Stimulated activated naive CD8-positive, alpha-beta T cell treated with anti-CD3 and anti-CD28 coated beads, Interleukin-15, Interleukin-2, amounts not matched to agents 100 U/mL and 50 U/mL, for 24 hours (primary cell): ENCODE results near the gene PYGB.
"Not testable (repeated sequence)": the region's sequence is repeated elsewhere in the genome, so short reads cannot be mapped to it uniquely, and the experiment has no call there.

ENCODE experiments used
- ATAC-seq: fragments of 150-1000 bp; cut with Tn5 transposase; one replicate; pipeline ENCODE4 v1.10.0; 2021
- DNase-seq: peaks from one replicate; pipeline ENCODE4 v3.0.0; 2021

The PYGB gene

GRCh38 chr20:25296094-25297093 lies 48.5 kb downstream of the PYGB start:
- no peak for ATAC-seq

GRCh38 chr20:25297141-25297905 lies 49.4 kb downstream of the PYGB start:
- DNase-seq (no peak), ATAC-seq (no peak)

More at GRCh38 chr20:25296094-25297093, 48.5 kb downstream of the PYGB start:
- peak; percentile 37 for DNase-seq

- no peak for ATAC-seq
- no peak for DNase-seq
Measured at GRCh38 chr20:25299806-25300205, 51.9 kb downstream of the PYGB start.

- DNase-seq: no peak
- no peak for ATAC-seq
Measured at GRCh38 chr20:25300496-25301170, 52.7 kb downstream of the PYGB start.

- ATAC-seq: no peak
- DNase-seq: no peak
Measured at GRCh38 chr20:25301357-25301920, 53.6 kb downstream of the PYGB start.

GRCh38 chr20:25302596-25302995 lies 54.7 kb downstream of the PYGB start:
- DNase-seq (no peak), ATAC-seq (no peak)

GRCh38 chr20:25303292-25304024 lies 55.6 kb downstream of the PYGB start:
- DNase-seq: no peak
- peak; percentile 13 for ATAC-seq

GRCh38 chr20:25304025-25304549 lies 56.2 kb downstream of the PYGB start:
- no peak for DNase-seq
- no peak for ATAC-seq

- DNase-seq: no peak
Measured at GRCh38 chr20:25306991-25307903, 59.4 kb downstream of the PYGB start.

GRCh38 chr20:25308083-25308491 lies 60.2 kb downstream of the PYGB start:
- DNase-seq (no peak), ATAC-seq (no peak)

More at GRCh38 chr20:25306991-25307903, 59.4 kb downstream of the PYGB start:
- ATAC-seq: no peak

GRCh38 chr20:25308671-25309394 lies 60.9 kb downstream of the PYGB start:
- ATAC-seq (no peak), DNase-seq (no peak)

GRCh38 chr20:25309395-25310267 lies 61.7 kb downstream of the PYGB start:
- ATAC-seq (peak; percentile 25), DNase-seq (peak; percentile 21)

GRCh38 chr20:25310268-25310920 lies 62.5 kb downstream of the PYGB start:
- ATAC-seq (peak; percentile 97), DNase-seq (peak; percentile 61)

- no peak for DNase-seq
- no peak for ATAC-seq
Measured at GRCh38 chr20:25310921-25311728, 63.2 kb downstream of the PYGB start.

GRCh38 chr20:25312716-25313115 lies 64.8 kb downstream of the PYGB start:
- DNase-seq, ATAC-seq: not testable (repeated sequence)

GRCh38 chr20:25313593-25313992 lies 65.7 kb downstream of the PYGB start:
- no peak for DNase-seq
- no peak for ATAC-seq
